Fibroblast of skin of left quadriceps (primary cell): ENCODE measurements around the gene GRHL1.

Source experiments
- DNase-seq, 2 experiments: peaks; one replicate each; pipeline ENCODE4 v3.0.0-alpha.2; 2013; ENCODE audit warnings: low read depth in 2 of 2

GRHL1 gene

DNA sequence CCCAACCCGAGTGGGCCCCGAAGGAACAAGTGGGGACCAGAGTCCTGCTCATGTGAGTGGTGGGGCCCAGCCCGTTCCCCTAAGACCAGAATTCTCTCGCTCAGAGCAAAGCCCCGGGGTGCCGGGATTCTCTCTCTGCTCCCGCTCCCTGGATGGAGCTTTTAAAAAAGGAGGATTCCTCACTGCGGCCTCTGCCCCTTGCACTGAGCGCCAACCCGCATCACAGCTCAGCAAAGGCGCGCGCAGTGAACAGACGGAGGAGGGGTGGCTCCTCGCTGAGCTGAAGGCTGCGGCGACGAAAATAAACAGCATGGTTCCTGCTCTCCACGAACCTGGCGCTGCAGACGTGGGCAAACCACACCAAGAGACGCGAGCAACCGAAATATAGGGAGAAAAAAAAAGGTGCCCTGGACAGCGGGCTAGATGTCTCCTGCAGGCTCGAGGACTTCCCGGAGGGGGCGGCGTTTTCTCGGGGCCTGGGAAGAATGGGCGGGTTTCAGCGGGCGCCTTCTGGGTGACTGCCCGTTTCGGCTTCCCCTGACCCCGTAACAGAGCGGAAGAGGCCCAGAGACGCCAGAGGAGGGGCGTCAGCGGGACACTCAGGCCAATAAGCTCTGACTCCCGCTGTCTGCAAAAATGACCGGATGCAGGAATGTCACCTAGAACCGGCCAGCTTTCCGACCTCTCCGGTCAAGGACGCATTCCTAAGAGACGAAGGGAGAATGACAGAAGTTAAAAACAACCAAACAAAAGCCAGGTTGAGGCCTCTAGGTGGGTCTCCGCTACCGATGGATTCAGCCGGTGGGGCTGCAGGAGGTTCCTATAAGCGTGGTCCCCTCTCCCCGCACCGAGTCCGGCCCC is 91.0 kb downstream of the GRHL1 start:
- DNase-seq, result no peak

DNA sequence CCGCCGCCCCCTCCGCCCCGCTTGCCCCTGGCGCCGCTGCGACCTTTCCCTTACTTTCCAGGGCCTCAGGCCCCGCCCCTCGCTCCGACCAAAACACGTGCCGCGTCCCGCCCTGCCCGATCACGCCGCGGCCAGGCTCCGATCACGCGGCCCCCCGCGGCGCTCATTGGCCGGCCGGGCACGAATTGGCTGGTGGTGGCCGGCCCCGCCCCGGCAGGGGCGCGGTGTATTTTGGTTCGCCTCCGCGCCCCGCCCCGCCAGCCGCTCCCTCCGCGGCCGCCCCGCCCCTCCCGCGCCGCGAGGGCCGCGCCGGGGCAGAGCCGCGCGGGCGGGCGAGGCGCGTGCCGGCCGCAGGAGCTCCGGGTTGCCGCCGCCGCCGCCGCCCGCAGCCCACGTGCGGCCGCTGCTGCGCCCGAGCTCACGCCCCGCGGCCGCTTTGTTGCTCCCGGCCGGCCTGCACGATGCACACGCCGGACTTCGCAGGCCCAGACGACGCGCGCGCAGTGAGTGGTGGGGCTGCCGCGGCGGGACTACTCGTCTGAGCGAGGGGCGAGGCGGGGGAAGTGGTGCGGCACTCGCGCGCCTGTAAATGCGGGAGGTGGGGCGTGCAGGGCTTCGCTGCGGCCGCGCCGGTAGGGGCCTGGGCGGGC is 91.9 kb downstream of the GRHL1 start, which contains the start of gene KLF11:
Gene KLF11, plus strand, starts transcription at position 295 of the 650 bp plus-strand sequence. Its CDS starts 167 bp downstream, at position 462.
- DNase-seq, result peak; percentile 78 to 79

DNA sequence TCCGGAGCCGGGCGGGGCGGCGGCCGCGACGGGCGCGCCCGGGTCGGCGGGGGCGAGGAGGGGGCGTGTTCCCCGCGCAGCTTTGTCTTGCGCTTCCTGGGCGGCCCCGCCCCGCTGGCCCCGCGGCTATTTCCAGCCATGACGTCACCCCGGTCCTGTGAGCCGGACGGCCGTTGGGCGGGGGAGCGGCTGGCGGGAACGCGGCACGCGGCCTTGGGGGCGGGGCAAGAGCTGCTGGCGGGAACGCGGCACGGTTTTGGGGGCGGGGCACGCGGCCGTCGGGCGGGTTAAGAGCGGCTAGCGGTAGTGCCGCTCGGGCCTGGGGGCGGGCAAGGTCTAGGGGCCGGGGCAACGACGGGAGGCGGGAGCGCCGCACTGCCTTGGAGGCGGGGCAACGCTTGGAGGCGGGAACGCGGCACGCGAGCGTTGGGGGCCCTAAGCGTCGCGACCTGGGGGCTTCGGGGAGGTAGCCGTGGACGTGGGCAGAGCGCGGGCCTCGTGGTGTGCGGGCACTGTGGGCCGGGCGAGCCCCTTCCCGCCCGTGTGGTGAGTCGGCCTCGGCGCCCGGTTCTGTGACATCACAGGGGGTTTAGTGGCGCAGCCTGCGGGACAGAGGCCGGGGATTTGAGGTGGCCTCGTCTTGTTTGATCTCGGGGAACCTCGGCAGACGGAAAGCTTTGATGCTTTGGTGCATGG is 92.6 kb downstream of the GRHL1 start:
- DNase-seq, result peak; percentile 70 to 72

DNA sequence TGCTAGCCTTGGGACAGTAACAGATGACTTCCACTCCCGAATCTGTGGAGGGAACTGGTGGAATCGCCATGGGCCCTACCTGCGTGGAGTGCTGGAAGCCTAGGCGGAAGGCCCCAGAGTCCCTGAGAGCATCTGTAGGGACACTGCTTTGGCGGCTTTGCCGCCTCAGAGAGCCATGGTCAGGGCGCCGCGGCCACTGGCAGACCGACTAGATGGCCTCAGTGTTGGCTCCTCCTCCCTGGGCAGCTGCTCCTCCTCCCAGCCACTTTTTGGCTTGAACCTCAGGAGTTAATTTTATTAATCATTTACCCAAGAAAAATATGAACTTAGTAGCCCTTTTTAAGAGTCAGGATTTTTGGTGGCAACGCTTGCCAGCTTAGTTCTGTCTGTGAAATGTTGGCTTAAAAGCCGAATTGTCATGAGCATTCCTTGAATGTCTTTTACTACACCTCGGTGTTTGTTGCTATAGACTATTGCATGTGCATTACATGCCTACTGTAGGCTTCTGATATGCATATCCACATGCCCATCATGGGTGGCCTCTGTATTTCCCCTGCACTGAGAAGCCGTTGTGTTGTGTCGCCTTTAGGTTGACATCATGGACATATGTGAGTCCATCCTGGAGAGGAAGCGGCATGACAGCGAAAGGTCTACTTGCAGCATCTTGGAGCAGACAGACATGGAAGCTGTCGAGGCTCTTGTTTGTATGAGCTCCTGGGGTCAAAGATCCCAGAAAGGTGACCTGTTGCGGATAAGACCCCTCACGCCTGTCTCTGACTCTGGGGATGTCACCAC is 94.3 kb downstream of the GRHL1 start:
- no peak for DNase-seq

DNA sequence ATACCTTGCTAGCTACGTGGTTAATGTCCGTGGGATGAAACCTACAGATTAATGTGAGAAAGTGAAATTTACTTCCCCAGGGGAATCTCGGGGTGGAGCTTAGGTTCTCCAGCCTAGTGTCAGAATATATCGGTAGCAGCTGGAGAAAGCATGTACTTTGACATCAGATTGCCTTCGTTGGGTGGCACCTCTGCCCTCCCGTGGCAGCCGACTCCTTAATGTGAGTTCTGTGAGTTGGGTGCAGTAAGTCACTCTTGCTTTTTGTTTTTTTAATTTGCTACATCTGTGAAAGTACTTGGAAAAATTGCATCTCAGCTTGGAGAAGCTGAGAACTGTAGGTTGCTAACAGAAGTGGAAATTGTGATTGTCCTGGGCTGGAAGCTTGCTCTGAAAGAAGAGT is 95.4 kb downstream of the GRHL1 start:
- no peak for DNase-seq

DNA sequence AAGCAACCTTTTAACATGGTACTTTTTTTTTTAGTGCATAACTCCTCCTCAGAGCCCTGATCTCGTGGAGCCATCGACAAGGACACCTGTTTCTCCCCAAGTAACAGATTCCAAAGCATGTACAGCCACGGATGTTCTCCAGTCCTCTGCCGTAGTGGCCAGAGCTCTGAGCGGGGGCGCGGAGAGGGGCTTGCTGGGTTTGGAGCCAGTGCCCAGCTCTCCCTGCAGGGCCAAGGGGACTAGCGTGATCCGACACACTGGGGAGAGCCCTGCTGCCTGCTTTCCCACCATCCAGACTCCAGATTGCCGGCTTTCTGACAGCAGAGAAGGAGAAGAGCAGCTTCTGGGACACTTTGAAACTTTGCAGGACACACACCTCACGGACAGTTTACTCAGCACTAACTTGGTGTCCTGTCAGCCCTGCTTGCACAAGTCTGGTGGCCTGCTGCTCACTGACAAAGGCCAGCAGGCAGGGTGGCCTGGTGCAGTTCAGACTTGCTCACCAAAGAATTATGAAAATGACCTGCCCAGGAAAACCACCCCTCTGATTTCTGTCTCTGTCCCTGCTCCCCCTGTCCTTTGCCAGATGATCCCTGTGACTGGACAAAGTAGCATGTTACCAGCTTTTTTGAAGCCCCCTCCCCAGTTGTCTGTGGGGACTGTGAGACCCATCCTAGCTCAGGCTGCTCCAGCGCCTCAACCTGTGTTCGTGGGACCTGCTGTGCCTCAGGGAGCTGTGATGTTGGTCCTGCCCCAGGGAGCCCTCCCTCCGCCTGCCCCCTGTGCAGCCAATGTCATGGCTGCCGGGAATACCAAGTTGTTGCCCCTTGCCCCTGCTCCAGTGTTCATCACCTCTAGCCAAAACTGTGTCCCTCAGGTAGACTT is 96.4 kb downstream of the GRHL1 start:
- DNase-seq, result no peak

DNA sequence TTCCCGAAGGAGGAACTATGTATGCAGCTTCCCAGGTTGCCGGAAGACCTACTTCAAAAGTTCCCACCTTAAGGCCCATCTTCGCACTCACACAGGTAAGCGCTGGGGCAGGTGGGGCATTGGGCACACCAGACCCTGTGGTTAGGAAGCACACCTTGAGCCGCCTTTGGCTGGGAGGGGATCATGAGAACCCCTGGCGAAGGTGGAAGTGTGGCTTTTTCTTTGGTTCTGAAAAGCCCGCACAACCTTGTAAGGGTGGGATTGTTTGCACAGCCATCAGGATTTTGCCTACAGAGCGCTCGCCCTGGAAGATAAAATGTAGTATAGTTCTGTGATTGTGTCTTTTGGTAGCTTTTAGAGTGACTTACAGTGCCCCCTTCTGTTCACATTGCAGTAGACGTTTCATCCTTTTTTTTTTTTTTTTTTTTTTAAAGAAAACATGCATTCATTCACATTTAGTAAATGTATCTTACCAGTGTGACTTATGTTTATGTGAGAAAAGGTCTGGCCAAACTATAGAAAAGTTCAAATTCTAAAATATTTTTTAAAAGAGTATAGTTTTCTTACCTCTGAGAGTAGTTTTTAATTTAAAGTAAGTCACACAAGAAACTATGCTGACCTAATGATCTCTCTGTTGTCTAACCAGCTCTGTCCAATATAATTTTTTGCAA is 97.1 kb downstream of the GRHL1 start:
- peak in 1 of 2 experiments; percentile 20 for DNase-seq
